CD4-positive, alpha-beta T cell treated with Interleukin-1 beta for 1 hour (primary cell): ENCODE results near the gene RPGRIP1L.

Source experiments
- DNase-seq, 2 donors: peaks; one replicate each; pipeline ENCODE4 v3.0.0-alpha.2; 2020 to 2022

Gene RPGRIP1L

DNA sequence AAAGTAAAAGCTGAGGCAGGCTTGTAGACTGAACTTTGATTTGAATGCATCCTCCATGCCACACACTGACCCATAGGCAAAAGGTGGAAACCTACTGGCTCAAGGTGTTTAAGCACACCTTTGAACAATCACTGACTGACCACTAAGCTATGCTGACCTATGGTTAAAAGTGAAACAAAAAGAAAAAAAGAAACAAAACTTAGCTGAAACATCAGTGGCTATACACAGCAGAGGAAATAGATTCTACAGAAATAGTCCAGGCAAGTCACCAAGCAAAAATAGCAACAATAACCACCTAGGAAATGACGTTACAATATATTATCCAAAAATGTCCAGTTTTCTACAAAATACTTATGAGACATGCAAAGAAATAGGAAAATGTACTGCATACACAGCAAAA is 60.2 kb downstream of the RPGRIP1L start:
- DNase-seq, result no peak

DNA sequence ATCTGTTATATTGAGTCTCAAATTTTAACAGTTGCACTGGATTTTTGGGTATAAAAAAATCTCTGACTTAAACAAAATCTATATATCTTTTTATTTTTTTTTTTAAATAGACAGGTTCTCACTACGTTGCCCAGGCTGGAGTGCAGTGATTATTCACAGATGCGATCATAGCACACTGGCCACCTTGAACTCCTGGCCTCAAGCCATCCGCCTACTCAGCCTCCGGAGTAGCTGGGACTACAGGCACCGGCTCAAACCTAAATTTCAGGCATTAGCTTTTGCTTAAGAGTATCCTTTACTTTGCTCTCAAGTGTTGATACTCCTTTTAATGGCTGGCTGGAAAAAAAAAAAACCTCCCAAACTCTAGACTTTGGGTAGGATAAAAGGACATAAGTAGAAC is 61.6 kb downstream of the RPGRIP1L start:
- DNase-seq, result no peak

DNA sequence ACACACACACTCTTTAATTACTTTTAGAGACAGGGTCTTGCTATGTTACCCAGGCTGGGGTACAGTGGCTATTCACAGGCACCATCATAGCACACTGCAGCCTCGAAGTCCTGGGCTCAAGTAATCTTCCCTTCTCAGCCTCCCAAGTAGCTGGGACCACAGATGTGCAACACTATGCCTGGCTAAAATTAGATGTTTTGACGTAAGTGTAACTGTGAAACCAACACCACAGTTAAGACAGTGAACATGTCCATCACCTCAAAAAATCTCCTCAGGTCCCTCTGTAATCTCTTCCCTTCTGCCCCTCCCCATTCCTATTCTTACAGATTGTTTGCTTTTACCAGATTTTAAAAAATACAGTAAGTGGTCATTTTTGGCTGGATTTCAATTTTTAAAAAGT is 66.7 kb downstream of the RPGRIP1L start:
- DNase-seq, result no peak

DNA sequence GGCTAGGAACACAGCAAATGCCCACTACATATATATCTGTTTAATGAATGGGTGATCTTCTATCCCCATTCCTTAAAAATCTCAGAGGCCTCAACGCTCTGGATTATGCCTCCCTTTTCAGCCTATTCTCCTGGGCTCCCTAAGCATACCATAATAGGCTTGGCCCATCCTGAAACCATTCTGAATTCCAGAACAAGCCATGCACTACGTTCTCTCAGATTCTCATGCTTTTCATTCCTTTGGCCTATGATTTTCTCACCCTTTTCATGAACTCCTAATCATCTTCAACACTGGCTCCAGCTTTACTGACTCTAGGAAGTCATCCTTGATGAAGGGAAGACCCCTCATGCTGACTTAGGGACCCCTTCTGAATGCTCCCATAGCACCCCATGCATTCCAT is 71.1 kb downstream of the RPGRIP1L start:
- DNase-seq, result no peak

DNA sequence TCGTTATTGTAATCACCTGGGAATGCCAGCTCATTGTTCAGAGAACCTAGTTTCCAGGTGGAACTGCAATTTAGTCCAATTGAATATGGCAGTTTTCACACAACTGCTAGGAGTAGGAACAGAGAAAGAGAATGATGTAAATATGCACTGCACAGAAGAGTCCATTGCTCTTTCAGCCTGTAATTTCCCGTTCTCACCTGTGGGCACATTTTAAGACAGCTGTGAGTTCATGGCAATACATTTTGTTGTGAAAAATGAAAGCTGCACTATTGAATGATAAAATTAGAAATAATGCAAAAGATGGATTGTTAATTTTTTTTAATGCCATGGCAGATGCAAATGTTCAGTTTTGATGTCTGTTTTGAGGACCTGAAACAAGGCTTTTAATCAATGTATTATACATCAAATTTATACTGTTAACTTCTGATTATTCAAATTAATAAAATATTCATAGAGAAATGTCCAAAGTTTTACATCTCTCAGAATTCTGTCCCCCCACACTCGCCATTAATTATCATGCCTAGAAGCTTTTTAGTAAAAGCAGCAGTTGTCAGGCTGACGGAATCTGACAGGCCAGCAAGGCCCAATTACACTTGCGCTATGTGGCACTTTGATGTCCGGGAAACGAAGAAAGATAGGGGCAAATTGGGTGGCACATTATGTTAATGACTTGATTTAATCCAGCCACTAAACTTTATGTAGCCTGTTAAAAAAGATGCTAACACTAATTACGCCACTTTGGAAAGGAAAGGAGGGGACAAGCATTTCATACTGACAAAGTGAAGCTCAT is 72.2 kb downstream of the RPGRIP1L start:
- no peak for DNase-seq

DNA sequence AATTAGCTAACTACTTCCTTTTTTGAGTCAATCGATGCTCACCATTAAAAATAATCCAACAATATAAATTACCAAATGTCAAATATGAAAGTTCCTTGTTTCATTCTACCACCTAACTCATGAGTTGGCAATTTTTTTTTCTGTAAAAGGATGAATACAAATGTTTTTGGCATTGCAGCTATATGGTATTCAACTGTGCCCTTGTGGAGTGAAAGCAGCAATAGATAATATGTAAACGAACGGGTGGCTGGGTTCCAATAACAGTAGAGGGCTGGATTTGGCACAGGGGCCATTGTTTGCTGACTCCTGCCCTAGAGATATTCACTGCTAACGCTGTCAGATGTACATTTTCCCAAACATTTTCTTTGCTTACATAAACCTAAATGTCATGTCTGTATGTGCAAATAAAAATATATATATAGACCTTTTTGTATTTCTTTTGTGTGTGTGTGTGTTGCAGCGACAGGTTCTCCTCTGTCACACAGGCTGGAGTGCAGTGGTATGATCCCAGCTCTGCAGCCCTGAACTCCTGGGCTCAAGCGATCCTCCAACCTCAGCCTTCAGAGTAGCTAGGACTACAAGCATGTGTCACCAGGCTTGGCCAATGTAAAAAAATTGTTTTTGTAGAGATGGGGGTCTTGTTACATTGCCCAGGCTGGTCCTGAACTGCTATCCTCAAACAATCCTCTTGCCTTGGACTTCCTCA is 73.9 kb downstream of the RPGRIP1L start:
- no peak for DNase-seq

DNA sequence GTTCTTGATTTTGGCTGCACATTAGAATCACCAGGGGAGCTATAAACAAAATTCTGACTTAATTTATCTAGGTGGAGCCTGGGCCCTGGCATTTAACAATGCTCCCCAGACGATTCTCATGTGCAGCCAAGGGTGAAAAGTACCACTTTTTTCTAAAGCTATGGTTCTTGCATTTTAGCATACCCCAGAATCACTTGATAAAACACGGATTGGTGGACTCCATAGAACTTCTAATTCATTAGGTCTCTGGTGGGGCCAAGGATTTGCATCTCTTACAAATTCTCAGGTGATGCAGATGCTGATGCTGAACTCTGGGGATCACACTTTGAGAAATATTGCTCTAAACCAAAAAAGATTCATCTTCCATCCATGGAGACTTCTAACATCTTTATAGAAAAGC is 74.5 kb downstream of the RPGRIP1L start:
- no peak for DNase-seq

DNA sequence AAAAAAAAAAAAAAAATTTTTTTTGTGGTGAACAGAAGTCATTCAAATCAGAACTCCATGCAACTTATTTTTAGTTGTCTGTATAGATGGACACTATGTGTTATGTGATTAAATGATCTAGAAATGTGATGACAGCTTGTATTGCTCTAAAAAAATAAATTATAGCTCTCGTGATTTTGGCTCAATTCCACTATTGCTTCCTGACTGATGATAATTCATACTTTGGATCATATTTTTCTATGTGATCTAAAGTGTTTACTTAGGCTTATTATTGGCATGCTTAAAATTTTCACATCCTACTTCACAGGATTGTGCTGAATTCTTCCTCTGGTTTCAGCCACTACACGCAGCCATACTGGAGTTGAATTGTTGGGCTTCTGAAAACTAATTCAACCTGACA is 76.8 kb downstream of the RPGRIP1L start:
- no peak for DNase-seq

DNA sequence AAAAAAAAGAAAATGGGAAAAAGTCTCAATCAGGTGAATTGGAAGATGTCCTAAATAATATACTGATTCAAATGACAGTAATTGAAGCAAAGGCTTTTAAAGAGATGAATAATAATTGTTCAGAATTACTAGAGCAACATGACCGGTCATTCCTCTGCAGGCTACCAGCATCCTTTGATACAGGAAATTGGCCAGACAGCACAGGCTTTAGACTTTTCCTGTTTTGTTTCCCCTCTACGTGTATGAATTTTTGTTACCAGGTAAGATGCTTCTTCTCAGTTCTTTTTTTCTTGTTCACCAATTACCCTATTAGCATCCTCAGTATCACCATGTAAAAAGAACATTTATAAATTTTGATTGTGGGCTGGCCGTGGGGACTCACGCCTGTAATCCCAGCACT is 77.5 kb downstream of the RPGRIP1L start:
- no peak for DNase-seq

DNA sequence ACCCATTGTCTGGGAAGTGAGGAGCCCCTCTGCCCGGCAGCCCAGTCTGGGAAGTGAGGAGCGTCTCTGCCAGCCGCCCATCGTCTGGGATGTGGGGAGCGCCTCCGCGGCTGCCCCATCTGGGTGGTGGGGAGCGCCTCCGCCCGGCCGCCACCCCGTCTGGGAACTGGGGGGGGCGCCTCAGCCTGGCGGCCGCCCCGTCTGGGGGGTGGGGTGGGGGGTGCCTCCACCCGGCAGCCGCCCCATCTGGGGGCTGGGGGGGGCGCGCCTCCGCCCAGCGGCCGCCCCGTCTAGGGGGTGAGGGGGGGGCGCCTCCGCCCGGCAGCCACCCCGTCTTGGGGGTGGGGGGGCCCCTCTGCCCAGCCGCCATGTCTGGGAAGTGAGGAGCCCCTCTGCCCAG is 78.4 kb downstream of the RPGRIP1L start:
- DNase-seq, result no peak

DNA sequence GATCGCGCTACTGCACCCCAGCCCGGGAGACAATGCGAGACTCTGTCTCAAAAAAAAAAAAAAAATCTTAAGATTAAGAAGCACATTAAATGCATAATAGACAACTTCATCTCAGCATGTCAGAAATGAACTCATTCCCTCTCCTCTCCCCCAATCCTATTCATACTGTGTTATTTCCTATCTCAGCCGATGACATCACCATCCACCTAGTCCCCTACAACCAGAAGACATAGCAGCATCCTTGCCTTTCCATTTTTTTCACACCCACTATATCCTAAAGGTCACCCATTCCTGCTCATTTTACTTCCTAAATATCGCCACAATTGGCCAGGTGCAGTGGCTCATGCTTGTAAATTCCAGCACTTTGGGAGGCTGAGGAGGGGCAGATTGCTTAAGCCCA is 81.3 kb downstream of the RPGRIP1L start:
- no peak for DNase-seq

DNA sequence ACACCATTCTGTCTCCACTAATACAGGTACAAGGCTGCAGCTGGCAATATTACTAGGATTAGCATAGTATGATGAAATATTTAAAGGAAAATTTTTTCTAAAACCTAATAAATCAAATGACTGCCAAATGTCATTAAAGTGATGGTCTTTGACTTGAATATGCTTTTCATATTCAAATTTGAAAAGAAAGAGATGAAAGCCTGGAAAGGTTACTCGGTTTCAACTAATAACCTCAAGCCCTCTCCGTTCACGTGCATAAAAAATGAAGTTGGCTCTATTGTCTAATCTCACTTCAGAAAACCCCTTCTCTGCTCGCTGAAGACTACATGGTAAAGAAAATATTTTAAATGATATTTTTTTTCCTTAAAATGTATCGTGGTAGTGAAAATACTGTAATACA is 83.2 kb downstream of the RPGRIP1L start:
- DNase-seq, result no peak

DNA sequence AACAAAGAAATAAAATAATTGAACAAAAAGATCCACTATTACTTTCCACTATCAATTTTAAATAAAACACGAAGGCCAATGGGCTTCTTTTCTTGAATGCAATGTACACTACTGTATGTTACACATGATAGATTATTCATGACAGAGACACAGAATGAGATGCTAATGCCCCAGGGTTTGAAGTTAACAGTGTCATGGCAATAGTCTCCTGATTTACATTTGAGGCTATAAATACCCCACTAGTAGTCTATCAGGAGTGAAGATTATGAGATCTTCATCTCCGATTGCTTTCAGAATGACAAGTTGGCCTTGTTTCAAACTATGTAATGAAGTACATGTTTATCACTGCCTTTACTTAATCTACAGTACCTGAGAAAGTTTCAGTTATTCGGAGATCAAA is 84.4 kb downstream of the RPGRIP1L start:
- no peak for DNase-seq

DNA sequence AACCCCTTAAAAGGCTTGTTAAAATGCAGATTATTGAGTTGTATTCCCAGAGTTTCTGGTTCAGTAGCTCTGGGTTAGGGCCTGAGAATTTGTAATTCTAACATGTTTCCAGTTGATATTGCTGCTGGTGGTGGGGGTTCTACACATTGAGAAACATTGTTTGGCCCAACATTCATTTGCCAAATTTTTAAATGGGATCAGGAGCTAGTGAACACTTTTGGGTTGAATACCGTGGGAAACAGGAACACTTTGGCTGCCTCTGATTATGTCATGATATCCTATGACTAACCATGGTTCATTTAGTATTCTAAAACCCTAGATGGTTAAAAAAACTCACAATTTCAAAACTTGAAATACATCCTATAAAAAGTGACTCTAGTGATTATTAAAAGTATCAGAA is 89.3 kb downstream of the RPGRIP1L start:
- no peak for DNase-seq

DNA sequence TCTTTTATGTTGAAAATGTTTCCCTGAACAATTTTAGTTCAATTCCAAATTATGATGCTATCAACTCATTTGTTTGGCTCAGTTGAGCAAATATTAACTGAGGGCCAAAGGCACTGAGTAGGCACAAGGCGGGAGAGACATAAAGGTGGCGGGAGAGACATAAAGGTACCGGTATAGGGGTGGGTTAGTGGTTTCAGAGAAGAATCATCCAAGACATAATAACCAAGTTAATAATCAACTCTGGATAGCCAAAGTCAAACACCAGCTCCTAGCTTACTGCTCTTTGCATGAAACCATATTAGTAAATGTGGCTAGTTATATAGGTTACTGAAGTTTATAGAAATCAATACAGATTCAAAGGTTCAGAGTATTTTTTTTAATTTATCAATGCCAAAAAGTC is 91.7 kb downstream of the RPGRIP1L start:
- no peak for DNase-seq

DNA sequence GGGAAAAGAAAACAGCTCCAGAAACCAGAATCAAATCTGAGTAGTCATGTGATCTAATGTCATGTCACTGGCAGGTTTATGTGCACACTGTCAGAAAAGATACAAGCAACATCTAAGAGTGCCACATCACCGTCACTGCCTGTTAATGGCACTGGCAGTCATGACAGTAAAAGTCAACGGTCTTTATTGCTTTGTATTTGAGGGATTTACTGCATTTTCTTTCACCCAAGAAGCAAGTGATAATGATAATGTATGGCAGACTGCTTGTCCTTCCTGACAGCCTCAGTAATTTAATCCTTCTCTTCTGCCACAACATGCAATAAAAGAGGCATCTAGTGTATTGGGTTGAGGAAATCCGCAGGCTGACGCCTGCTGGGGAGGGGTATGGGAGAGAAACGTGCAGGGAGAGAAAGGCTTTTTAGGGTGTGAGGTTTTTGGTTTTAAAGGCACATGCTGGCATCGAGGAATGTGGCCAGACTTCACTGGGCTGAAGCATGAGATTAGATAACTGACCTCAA is 92.4 kb downstream of the RPGRIP1L start:
- no peak for DNase-seq

DNA sequence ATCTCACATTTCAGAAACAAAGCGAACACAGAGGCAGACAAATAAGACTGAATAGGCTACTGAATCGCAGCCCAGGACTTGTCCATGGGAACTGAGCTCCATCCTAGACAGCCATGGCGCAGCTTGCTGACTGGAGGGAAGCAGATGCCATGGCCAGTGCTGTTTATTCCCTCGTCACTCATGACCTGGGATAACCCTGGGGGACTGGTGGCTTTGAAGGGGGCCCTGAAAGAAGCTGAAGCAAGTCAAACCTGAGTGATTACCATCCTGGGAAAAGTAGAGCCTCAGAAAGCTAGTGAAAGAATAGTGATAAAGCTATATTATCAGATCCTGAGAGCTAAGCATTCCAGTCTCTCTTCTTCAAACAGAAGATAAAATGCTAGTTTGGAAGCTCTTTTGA is 94.1 kb downstream of the RPGRIP1L start:
- no peak for DNase-seq

DNA sequence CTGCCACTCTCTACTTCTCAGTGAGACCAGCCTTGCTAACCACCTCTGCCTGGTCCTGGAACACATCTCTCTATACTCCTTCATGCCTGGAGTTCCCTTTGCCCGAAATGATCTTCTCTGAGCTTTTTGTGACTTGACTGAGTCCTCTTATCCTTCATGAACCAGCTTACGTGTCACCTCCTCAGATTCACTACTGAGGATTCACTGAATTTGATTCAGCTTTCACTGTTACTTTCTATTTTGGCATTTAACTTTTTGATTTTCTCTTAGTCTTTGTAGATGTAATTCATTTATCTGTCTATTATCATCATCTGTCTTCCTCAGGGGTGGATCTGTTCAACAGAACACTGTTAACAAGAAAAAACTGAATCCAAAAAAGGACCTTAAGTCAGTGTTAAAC is 95.6 kb downstream of the RPGRIP1L start:
- no peak for DNase-seq

DNA sequence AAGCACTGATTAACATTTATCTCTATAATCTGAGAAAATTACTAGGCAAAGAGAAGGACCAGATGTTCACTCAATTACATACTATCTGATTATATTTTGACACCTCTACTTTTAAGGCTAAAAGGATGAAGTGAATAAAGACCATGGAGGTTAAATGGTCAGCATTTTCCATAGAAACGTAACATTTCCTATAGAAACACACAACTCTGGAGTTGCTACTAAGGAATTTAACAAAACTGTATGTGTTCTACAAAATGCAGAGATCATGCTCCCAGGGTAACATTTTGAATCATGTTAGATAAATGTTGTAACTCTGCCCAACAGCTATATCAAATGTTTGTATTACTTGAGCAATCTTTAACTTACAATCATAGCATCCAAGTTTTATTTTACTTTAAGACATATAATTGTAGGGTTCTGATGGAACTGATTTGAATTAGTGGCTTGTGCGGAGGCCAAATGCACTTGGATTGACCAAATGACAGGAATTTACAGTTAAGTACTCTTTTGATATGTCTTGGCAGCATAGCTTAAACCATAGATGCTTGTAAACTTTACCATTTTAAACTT is 97.7 kb downstream of the RPGRIP1L start:
- no peak for DNase-seq

DNA sequence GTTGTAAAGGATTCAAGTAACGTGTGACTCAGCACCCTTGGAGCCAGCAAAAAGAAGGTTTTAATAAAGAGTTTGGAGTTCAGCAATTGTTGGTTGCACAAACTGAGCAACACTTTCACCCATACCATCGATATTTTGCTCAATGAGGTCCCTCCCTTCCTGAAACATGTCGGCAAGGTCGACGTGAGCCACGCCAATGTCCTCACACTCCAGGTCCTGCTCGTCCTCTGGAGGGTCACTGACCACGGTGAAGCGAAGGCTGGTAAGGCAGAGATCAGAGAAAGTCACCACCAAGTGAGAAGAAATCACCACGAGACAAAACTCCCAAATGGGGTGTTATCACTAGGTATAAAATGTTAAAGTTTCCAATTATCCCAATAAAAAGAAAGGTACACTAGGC is 98.3 kb downstream of the RPGRIP1L start:
- DNase-seq, result no peak

DNA sequence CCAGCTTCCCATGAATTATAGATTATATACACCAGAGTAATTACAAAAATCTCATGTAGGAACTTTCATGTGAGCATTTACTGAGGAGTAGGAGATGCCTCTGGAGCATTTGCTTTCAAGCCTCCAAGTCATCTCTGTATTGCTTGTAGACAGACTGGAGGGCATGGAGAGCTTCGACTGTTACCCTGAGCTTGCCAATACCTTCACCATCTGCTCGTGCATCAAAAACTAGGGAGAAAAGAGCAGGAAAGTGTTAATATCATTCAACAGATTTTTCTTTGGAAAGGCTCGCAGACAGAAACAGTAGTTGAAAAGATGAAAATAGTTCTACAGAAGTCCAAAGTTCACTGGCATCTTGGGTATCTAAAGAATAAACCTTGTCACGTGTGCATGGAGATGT is 101.7 kb downstream of the RPGRIP1L start:
- DNase-seq, result no peak

DNA sequence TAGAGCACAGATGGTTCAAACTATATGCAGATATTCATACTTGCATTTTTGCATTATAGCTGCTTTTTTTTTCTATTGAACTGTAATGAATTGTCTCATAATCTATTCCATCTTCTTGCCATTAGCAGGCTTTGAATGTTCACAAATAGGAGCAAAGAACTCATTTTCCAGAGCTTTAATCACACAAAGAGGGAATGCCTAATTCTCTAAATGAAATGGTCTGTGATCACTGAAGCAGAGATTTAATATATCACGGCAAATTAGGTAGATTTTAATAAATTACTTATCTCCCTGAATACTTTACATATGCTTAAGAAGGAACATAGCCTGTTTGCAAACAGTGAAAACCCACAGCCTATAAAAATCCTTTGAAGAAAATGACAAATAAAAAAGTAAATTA is 103.0 kb downstream of the RPGRIP1L start:
- no peak for DNase-seq

DNA sequence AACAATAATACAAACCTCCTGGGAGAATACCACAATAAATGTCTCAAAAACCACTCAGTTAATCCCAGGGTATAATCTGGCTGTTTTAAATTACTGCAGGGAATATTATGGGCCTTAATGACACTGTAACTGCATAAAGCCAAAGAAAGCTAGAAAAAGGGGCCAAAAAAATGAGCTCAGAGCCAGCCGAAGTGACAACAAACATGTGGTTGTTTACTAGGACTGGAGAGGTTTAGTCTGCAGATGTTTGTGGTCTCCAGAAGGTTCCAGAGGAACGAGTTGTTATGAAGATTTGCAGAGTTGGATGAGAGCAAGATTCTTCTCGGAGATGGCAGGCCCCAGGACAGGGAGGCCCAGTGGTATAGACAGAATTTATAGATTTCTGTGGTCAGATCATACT is 103.5 kb downstream of the RPGRIP1L start:
- DNase-seq, result no peak

DNA sequence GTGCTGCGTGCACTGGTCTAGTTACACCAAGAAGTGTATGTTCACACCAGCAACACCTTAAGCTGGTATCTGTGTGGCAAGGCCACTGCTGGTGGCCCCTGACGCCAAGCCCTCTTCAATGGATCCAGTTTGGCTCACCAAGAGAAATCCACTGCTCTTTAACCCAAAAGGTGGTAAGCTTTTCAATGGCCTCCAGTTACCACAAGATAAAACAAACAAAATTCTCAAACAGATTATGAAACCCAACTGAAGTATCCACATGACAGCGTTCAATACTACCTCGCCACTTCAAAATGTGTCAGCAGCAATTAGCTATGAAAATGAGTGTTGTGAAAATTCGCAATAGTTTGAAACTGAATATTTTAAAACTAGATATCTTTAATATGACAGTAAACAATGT is 104.1 kb downstream of the RPGRIP1L start:
- no peak for DNase-seq
